ENCODE data around the gene CYTH3. TPM values are rescaled to one million over a fixed set of nuclear protein-coding genes. Genes with fewer than 3 reads are reported as not detected.

CYTH3 gene
- total RNA-seq, 1 donor from 2014 or later: 30.7 TPM

- no peak for DNase-seq (ENCODE audit: extremely low read depth, low read depth, low spot score)
Measured at GRCh38 chr7:6116211-6116610, 156.2 kb downstream of the CYTH3 start.

Other genes with a start within 250 kb of the CYTH3 start
- not detected in 2 replicates for gene ANKRD61, start 241.2 kb downstream of the CYTH3 start, total RNA-seq
- 129 and 167 TPM in 2 replicates for gene EIF2AK1, start 213.4 kb downstream of the CYTH3 start, total RNA-seq
- 8.0 and 14.0 TPM in 2 replicates for gene USP42, start 167.7 kb downstream of the CYTH3 start, total RNA-seq
- gene FAM220A, start 76.3 kb upstream of the CYTH3 start, total RNA-seq: 14.1 and 26.7 TPM in 2 replicates
- 184 and 217 TPM in 2 replicates for gene RAC1, start 101.9 kb upstream of the CYTH3 start, total RNA-seq
- gene DAGLB, start 175.3 kb upstream of the CYTH3 start, total RNA-seq: 13.3 and 17.3 TPM in 2 replicates
- 141 and 143 TPM in 2 replicates for gene KDELR2, start 211.5 kb upstream of the CYTH3 start, total RNA-seq